Measurements from ENCODE around the gene SMYD1.

SMYD1 gene

GRCh38 chr2:88100489-88100858 lies 32.8 kb downstream of the SMYD1 start:
- TF ChIP-seq CREB1 (IDR thresholded peaks at IDR 0.05; ENCODE audit: low read depth) (no peak), USF1 (IDR thresholded peaks at IDR 0.05) (no peak), RAD21 (IDR thresholded peaks at IDR 0.05; ENCODE audit: low read depth) (no peak), FOXM1 (IDR thresholded peaks at IDR 0.05; ENCODE audit: borderline replicate concordance, low read depth) (no peak), TCF12 (IDR thresholded peaks at IDR 0.05; ENCODE audit: low read depth) (no peak), EP300 (IDR thresholded peaks at IDR 0.05; ENCODE audit: borderline replicate concordance) (no peak), YY1 (IDR thresholded peaks at IDR 0.05; ENCODE audit: low read depth) (no peak), REST (IDR thresholded peaks at IDR 0.05; ENCODE audit: low read depth) (no peak), ZBTB7A (IDR thresholded peaks at IDR 0.05; ENCODE audit: low read depth) (no peak), MAX (IDR thresholded peaks at IDR 0.05) (no peak), NFIC (IDR thresholded peaks at IDR 0.05) (no peak)

- no peak for TF ChIP-seq YY1 (IDR thresholded peaks at IDR 0.05; ENCODE audit: low read depth)
- no peak for TF ChIP-seq TEAD4 (IDR thresholded peaks at IDR 0.05)
- TF ChIP-seq FOXM1 (IDR thresholded peaks at IDR 0.05; ENCODE audit: borderline replicate concordance, low read depth), result no peak
- no peak for TF ChIP-seq TCF12 (IDR thresholded peaks at IDR 0.05; ENCODE audit: low read depth)
- no peak for TF ChIP-seq EP300 (IDR thresholded peaks at IDR 0.05; ENCODE audit: borderline replicate concordance)
- no peak for TF ChIP-seq RAD21 (IDR thresholded peaks at IDR 0.05; ENCODE audit: low read depth)
- no peak for TF ChIP-seq CEBPB (IDR thresholded peaks at IDR 0.05)
- TF ChIP-seq EGR1 (IDR thresholded peaks at IDR 0.05), result no peak
- TF ChIP-seq ZBTB7A (IDR thresholded peaks at IDR 0.05; ENCODE audit: low read depth), result no peak
- TF ChIP-seq CREB1 (IDR thresholded peaks at IDR 0.05; ENCODE audit: low read depth), result no peak
- TF ChIP-seq MAX (IDR thresholded peaks at IDR 0.05), result no peak
- no peak for TF ChIP-seq TAF1 (IDR thresholded peaks at IDR 0.05; ENCODE audit: low read depth)
- TF ChIP-seq REST (IDR thresholded peaks at IDR 0.05; ENCODE audit: low read depth), result no peak
- no peak for TF ChIP-seq USF1 (IDR thresholded peaks at IDR 0.05)
- TF ChIP-seq NFIC (IDR thresholded peaks at IDR 0.05), result no peak
Observed at GRCh38 chr2:88108796-88109195, 41.2 kb downstream of the SMYD1 start.

GRCh38 chr2:88110830-88111229 lies 43.2 kb downstream of the SMYD1 start:
- no peak for TF ChIP-seq RAD21 (IDR thresholded peaks at IDR 0.05; ENCODE audit: low read depth)
- no peak for TF ChIP-seq TAF1 (IDR thresholded peaks at IDR 0.05; ENCODE audit: low read depth)
- no peak for TF ChIP-seq MAX (IDR thresholded peaks at IDR 0.05)
- no peak for TF ChIP-seq TCF12 (IDR thresholded peaks at IDR 0.05; ENCODE audit: low read depth)
- TF ChIP-seq FOXM1 (IDR thresholded peaks at IDR 0.05; ENCODE audit: borderline replicate concordance, low read depth), result no peak
- no peak for TF ChIP-seq EP300 (IDR thresholded peaks at IDR 0.05; ENCODE audit: borderline replicate concordance)
- no peak for TF ChIP-seq USF1 (IDR thresholded peaks at IDR 0.05)
- TF ChIP-seq TEAD4 (IDR thresholded peaks at IDR 0.05), result no peak
- TF ChIP-seq REST (IDR thresholded peaks at IDR 0.05; ENCODE audit: low read depth), result no peak
- no peak for TF ChIP-seq ZBTB7A (IDR thresholded peaks at IDR 0.05; ENCODE audit: low read depth)
- TF ChIP-seq CEBPB (IDR thresholded peaks at IDR 0.05), result no peak

GRCh38 chr2:88113069-88113468 lies 45.4 kb downstream of the SMYD1 start:
- TF ChIP-seq CREB1 (IDR thresholded peaks at IDR 0.05; ENCODE audit: low read depth) (no peak), ZBTB7A (IDR thresholded peaks at IDR 0.05; ENCODE audit: low read depth) (no peak), TAF1 (IDR thresholded peaks at IDR 0.05; ENCODE audit: low read depth) (no peak), EP300 (IDR thresholded peaks at IDR 0.05; ENCODE audit: borderline replicate concordance) (no peak), EGR1 (IDR thresholded peaks at IDR 0.05) (no peak), YY1 (IDR thresholded peaks at IDR 0.05; ENCODE audit: low read depth) (no peak), REST (IDR thresholded peaks at IDR 0.05; ENCODE audit: low read depth) (no peak), TEAD4 (IDR thresholded peaks at IDR 0.05) (no peak), MAX (IDR thresholded peaks at IDR 0.05) (no peak), TCF12 (IDR thresholded peaks at IDR 0.05; ENCODE audit: low read depth) (no peak), NFIC (IDR thresholded peaks at IDR 0.05) (no peak), FOXM1 (IDR thresholded peaks at IDR 0.05; ENCODE audit: borderline replicate concordance, low read depth) (no peak), RAD21 (IDR thresholded peaks at IDR 0.05; ENCODE audit: low read depth) (no peak)
